Measurements from ENCODE around the gene DLGAP1.

DLGAP1 gene

DNA sequence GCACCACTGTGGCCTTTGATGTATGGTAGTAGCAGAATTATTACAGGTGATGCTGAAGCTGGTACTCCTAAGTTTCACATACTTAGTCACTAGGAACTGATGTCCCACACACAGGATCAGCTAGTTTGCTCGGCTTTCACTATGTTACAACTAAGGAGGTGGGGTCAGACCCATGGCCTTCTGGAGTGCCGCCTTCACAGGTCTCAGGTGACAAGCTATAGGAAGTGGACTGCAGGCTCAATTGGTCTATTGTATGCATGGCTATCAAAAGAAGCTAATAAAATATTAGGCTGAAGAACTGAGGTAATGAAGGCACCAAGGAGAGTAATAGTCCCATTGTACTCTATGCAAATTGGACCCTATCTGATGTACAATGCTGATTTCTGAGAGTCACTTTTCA is 170.6 kb downstream of the DLGAP1 start:
- no peak for DNase-seq

DNA sequence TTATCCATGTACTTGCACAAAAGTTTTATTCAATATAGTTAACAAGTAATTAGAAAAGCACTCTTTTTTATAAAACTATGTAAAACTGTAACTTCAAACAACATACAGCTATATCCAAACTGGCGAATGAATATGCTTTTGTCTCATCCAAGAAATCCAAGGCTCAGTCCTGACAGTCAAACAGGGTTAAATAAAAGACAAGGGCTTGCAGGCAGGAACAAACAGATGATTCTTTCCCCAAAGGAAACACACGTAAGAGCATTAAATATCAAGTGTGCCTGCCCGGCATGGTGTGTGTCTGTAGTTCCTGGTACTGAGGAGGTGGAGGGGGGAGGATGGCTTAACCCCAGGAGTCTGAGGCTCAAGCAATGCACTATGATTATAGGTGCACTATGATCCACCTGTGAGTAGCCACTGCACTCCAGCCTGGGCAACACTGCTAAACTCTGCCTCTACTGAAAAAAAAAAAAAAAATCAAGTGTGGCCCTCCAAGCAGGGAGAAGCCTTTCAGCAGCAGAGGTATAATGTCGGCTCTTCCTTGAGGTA is 171.3 kb downstream of the DLGAP1 start:
- no peak for DNase-seq

DNA sequence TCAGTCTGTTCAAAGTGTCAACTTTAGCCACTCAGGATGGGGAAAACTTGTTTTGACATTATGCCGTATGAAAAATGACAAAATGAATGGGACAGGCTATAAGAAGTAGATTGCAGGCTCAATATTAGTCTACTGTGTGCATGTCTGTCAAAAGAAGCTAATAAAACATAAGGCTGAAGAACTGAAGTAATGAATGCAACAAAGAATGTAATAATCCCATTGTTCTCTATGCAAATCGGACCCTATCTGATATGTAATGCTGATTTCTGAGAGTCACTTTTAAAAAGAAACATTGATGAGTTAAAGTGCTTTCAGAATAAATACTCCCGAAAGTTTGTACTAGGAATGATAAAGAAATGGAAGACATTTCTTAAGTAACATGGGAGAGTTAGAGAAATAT is 172.2 kb downstream of the DLGAP1 start:
- DNase-seq: no peak

DNA sequence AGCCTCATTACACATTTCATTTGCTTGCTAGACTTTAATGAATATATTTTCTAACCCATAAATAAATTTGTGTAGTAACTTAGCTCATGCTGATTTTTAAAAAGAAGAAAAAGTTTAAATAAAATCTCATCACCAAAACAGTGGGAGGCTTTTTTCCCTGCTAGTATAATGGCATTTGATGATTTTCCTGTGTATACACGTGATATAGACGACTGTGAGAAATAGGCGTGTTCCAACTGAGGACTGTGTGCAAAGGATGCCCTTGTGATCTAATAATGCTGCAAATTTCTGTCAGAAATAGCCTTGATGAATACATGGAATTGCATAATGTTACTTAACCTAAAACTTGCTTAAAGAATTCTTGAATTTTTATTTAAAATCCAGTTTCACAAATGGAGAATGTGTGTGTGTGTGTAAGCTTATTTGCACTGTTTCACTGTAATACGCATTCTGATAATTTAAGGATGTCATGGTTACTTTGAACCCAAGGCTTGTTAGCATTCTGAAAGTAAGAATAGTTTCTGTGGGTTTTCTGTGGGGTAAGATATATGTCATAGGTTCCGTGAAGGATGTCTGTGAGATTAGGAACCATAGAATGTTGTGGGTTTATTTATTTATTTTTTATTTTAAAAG is 178.0 kb downstream of the DLGAP1 start:
- no peak for DNase-seq

DNA sequence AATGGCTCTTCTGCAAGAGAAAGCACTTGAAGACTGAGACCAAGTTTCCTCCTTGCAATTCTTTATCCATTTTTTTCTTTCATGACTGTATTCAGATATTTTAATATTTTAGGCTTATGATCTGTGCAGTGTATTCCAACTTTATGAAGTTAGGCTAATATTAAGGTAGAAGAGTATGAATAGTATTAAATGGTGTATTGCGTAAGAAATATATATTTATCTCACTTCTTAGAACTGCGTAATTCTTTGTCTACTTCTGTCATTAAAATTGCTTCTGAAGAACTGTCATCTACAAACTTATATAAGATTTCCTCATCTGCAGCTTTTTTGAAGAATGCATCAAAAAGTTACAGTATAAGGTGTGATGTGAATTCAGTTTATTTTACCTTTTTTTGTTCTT is 183.2 kb downstream of the DLGAP1 start:
- no peak for DNase-seq

DNA sequence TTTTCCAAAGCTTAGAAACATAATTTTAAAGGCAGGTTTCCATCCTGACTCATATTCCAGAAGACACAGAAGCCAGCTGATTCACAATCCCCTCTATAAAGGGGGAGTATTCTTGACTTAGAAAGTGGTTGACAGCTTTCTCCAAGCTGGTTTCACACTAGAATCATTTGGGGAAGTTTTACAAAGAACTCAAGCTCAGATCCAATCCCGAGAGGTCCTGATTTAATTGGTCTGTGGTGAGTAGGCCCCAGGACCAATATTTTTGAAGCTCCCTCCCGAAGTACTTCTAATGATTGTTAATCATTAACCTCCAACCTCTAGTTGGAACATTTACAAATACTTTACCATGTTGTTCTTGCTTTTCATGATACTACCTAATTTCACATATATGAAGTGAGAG is 184.1 kb downstream of the DLGAP1 start:
- no peak for DNase-seq

DNA sequence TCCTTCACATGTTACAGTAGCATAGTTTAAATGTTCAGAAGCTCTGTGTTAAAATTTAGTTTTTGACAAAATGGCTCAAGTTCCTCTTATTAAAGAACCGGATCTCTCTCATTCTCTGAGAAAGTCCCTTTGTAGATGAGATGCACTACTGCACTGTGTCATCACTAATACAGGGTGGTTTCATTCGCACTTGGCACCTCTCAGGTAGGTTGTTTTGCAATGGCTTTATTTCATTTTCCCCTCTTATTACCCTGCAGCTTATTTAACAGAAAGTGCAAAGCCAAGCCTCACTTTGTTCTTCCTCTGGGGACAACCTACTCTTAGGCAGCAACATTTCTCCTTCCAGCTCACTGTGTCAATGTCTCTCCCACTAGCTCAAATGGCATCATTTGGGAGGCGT is 185.1 kb downstream of the DLGAP1 start:
- no peak for DNase-seq

DNA sequence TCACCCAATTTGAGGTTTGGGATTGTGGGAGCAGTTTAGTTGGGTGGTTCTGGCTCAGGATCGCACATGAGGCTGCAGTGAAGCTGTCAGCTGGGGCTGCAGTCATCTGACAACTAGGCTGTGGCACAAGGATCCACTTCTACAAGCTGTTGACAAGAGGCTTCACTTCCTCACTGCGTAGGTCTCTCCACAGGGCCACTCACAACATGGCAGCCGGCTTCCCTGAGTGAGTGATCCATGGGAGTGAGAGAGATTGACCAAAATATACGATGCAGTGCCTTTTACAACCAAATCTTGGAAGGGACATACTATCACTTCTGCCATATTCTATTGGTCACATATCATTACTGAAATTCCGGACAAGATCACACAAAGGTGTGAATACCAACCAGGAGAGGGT is 187.5 kb downstream of the DLGAP1 start:
- no peak for DNase-seq

DNA sequence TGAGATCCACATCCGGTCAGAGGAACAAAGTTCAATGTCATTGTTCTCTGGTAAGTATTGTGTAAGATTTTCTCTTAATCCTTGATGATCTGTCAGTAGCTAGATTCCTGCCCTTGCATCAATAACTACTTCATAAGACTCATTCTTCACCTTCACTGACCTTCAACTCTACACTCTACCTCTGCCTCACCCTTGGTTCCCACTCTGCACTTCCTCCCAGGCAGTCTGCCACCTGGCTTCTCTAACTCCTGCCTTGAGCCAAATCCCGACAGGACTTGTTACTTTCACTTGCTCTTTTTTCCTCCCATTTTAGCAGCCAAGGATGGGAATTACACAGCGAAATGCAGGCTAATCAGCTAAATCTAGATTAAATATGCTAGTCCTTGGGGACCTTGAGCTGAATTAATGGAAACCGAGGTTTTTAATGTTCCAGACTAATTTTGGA is 190.7 kb downstream of the DLGAP1 start:
- DNase-seq: no peak

DNA sequence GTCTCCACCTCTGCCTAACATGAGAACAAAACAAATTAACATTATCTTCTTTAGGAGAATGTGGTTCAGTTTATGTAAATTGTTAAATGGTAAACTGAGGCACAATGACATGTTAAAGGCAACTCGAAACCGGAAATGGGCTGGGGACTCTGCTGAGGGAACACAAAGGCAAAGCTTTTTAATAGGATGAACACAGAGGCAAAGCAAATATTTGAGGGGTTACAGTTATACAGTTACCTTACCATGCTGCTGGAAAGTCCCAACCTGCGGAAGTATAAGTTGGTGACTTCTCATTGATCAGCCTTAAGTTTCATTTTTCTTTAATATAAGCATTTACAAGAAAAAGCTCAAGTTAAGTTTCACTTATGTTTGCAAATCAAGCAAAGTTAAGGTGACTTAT is 195.0 kb downstream of the DLGAP1 start:
- no peak for DNase-seq

DNA sequence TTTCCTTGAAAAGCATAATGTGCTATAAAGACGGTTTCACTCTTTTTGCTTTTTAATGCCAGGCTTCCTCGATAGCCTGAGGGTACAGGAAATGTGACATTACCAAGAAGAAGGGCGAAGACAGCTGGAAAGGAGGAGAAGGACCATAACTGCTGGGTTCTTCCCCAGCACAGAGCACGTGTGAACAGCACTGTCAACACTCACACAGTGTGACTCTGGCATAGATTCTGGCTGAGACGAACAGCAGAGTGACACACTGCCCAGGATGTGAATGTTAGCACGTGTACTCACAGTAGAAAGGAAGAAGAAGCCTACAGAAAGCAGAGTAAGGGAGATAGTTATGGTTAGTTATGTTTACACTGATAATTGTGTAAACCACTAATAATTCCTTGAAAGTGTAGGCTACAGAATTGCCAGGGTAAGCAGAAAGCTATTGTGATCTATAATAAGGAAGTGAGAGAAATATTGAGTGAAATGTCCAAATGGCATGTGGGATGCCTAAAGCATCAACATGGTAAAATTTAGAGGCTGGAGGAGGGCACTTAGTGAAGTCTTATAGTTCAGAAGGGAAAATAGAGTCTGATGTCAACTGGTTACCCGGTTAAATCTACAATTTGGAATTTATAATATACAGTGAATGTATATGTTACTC is 198.2 kb downstream of the DLGAP1 start:
- DNase-seq: no peak

DNA sequence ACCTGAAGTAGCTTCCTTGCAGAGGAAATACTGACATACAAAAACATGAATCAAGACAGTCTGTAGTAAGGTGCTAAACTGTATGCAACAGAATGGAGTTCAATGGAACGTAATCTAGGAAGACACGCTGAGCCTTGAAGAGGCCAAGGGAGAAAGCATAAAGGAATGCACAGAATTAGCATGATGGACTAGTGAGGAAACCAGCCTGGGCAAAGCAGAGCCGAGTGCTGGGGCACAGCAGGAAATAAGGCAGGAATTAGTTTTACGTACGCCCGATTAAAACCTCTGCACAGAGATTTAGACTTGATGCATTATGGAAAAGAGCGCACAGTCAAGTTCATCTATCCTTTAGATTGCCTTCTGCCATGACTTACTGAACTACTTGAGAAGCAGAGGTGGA is 200.3 kb downstream of the DLGAP1 start:
- no peak for DNase-seq

DNA sequence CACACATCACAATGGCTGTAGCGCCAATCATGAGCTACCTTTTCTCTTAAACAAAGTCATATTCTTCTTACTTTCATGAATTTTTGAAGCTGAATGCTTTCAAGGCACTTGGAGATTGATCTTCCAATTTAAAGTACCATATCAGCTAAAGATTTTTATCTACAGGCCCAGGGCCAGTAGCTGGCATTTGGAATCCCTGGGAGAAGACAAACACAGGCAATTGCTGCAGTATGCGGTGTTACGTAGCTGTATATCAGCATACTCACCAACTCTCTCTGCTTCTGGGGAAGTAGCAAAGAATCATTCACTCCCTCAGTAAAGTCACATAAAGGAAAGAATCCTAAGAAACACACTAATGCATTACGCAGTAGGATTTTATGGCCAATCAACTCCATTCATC is 202.3 kb downstream of the DLGAP1 start:
- no peak for DNase-seq

DNA sequence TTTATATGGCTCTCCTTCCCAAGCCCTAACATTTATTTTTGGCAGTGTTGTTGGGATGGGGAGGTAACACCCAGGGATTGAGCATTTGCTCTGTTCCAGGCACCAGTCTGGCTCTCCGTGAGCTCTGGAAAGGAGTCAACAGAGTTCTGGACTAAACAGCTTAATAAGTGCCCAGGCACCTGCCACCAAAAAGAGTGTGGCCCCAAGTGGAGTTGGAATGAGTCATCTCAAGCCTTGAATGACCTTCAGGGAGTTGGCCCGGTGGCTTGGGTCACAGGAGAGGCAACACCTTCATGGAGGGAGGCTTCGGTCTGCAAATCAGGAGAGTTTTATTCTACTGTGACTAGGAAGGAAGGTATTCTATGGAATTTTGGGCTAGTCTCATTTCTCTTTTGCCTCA is 203.2 kb downstream of the DLGAP1 start:
- no peak for DNase-seq

DNA sequence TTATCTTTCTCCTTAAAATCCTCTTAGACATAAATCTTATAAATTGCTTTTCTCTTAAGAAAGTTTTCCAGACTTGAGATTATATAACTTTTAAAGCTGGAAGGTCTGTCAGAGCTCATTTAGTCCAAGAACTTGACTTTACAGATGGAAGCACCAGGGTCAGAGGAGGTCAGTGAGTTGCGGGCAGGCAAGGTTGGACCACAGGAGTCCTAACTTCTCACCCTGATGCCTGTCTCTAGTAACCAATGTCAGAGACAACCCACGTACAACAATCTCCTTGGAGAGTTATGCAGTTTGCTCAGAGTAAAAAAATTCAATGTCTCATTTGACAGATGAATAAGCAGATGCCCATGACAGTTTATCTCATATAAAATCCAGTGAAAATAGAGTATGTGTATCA is 203.9 kb downstream of the DLGAP1 start:
- no peak for DNase-seq

DNA sequence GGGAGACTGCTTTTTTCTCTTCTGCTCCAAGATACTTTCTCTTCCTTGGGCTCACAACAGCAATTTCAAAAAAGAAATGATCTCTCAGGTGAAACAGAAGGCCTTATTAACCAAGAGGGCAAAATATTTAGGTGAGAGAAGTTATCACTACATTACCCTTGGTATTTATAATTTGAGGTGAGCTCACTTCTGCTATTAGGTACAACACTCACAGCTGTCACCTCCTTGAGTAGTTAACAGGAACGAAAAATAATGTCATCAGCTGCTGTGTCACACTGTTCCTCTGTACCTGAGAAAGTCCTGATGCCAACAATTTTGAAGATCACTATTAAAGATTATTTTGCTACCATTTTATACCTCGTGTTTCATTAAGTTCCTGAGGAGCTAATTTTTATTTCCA is 205.0 kb downstream of the DLGAP1 start:
- no peak for DNase-seq

DNA sequence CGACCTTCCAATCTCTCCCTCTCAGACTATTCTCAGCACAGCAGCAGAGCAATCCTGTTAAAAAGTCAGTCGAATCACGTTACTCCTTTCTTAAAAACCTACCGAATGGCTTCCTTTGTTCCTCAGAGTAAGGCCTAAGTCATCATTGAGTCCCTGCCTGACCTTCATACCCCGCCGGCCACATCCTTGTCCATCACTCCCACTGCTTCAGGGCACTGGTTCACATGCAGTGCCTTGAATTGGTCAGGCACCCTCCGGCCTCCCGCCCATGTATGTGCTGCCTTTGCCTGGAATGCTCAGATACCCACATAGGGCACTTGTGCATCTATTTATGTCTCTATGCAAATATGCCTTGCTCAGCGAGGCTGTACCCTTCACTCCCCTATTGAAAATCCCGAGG is 206.4 kb downstream of the DLGAP1 start:
- no peak for DNase-seq

DNA sequence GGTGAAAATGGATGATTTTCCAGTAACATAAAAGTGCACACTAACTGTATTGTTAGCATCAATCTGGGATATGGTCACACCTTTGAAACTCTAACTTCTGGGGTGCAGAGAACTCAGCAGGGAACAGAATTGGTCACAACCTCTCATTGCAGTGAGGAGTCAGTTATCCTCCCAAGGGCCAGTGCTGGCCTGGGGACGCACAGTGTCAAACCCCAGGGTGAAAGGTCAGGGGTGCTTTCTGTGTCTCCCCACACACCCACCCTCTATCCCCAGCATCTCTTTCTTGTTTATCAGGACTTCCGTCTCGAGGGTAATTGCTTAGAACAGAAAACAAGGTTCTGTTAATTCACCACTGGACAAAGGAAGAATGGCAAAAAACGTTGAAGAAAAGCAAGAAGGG is 208.7 kb downstream of the DLGAP1 start:
- DNase-seq: no peak

DNA sequence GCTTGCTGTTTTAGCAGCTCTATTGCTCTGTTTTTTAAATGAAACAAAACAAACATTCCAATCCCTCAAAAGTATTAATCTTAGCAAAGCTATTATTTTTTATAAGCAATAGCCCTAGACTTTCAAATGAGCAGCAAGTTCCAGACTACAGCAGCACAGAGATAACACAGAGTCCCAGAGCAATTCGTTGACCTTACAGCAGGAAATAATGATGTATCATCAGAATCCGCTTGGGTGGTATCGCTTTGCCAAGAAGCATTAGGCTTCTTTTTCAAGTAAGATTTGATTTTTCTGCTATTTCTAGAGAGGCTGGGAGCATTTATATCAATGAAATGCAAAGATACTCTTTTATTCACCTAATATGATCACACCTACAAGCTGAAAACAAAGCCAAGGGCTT is 209.7 kb downstream of the DLGAP1 start:
- DNase-seq: no peak

DNA sequence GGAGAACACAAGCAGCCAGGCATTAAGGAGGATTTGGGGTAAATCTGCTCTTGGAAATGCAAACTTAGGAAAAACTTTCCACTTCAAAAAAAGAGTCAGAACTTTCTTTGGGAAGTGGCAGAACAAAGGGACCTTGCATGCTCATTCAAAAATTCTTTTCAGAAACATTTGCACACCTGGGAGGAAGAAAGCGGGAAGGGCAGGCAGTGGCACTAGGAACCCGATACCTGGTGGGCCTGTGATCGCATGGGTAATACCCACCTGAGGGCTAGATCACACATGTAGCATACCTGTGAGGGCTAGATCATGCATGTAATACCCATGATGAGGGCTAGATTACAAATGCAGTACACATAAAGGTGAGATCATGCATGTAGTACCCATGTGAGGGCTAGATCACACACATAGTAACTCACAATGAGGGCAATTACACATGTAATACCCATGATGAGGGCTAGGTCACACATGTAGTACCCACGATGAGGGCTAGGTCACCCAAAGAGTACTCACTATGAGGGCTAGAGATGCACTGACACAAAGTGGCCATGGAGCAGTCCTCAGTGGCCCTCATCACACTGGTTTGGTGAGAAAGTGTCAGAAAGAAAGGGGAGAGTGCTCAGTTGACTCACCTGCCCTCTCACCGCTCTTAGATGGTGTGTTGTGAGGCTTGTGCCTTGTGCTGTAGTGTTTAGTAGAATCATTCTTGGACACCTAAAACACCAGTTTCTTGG is 212.5 kb downstream of the DLGAP1 start:
- no peak for DNase-seq

DNA sequence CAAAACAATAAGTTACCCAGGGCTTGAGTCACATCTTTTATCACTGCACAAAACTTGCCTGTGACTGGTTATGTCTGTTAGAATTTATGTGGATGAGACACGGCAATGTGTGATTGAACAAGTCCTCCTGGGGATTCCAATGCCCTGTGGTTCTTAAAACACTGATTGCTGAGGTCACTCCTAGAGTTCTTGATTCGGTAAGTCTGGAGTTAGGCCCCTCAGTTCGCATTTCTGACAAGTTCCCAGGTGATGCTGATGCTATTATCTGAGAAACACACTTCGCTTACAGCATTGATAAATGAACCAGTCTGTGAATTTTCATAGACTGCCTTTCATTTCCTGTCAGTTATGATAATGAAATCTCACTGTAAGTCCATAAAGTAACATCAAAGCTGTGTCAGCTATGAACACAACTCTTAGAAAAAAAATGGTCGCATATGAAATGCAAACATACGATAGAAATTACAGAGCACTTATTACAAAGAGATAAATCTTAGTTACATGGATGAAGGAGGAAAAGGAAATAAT is 214.0 kb downstream of the DLGAP1 start:
- no peak for DNase-seq

DNA sequence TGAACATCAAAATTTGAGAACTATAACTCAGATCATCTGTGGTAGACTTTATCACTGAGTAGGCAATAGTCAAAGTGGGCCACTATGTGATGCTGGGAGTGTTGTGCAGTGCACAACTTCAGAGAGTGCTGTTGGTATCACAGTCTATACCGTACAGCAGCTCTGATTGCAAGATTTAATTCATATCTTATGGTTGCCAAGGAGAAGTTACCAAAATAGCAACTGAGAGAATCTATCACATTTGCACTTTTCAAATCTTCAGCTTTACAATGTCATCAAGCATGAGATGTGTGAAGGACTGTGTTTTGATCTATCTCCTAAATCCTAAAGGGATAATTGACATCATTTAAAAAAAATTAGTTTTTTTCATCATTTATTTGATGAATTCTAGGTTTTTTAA is 216.1 kb downstream of the DLGAP1 start:
- no peak for DNase-seq

DNA sequence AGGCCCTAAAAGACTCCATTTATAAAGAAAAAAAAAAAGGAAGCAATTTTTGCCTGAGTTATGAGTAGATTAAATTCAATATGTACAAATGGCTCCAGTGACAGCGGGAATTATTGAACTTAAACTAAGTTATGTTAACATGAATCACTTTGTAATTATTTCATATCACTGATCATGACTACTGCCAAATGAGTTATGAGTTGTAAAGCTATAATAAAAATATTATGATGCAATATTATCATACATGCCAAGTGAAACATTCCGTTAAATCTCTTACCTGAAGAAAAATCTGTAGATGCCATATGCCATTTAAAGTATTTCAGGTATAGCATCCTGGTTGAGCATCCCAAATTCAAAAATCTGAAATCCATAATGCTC is 217.5 kb downstream of the DLGAP1 start:
- no peak for DNase-seq
